Right cardiac atrium (tissue), 5 donors: ENCODE measurements around the gene ETV6. TPM values are rescaled to one million over a fixed set of nuclear protein-coding genes. Genes with fewer than 3 reads are reported as not detected.

Experiments
- ATAC-seq, 2 donors: fragments of 200-7000 bp; cut with Tn5 transposase; one replicate each; pipeline versions ENCODE4 v1.8.0 to v1.9.1; 2020; ENCODE audit warnings: moderate library complexity in 2 of 2, mild to moderate bottlenecking in 1 of 2
- DNase-seq, 3 donors: peaks; one replicate each; pipeline ENCODE4 v3.0.0-alpha.2; 2020
- H3K27ac ChIP-seq: one replicate; pipeline ENCODE4 v1.5.1; 2013; ENCODE audit warnings: mild to moderate bottlenecking, low read length, control low read depth, moderate library complexity
- H3K27me3 ChIP-seq: one replicate; pipeline ENCODE4 v1.6.1; 2013; ENCODE audit not compliant: control insufficient read depth, insufficient read depth
- H3K4me1 ChIP-seq: one replicate; pipeline ENCODE4 v1.6.1; 2013; ENCODE audit warnings: low read length; ENCODE audit not compliant: control insufficient read depth, insufficient read depth
- H3K4me3 ChIP-seq: one replicate; pipeline ENCODE4 v1.5.1; 2013; ENCODE audit warnings: low read length, control low read depth
- H3K9me3 ChIP-seq: one replicate; pipeline ENCODE4 v1.6.1; 2013; ENCODE audit warnings: low read length; ENCODE audit not compliant: control insufficient read depth
- whole genome bisulfite sequencing: extraction: QIAGEN DNeasy Blood & Tissue Kit; methylation state at CpG from one replicate; pipeline ENCODE4 v1.1.7; 2013; 5-methylcytosine and 5-hydroxymethylcytosine counted together
- intact Hi-C, 4 donors: fragments of 100-400 bp; cut with DNase I; formaldehyde crosslinking; loops; one replicate each; pipeline versions ENCODE4 v1.11.0 to v1.14.0; 2022 to 2023
- polyA plus RNA-seq: library from polyadenylated mRNA; stranded (reverse); fragments of 200-250 nt; gene quantifications from one replicate; pipeline ENCODE4 v1.2.3, GENCODE V29; 2013
- total RNA-seq, 4 donors: library from RNA; stranded (reverse); fragmentation: NEBNext Ultra II Directional; extraction: Animal tissue kit (Norgen Biotek cat#: 25700); gene quantifications; one replicate each; pipeline ENCODE4 v1.2.1, GENCODE V29; 2021
- donor health status: healthy with polysubstance abuse.
- donor health status: DM: no; HTN: yes; CAD: no.
- donor health status: DM: no; HTN: no; CAD: no.
- donor health status: DM: no; HTN: yes; CAD: no; lungs with severe emphysema.
- donor health status: DM: yes; HTN: yes; CAD: no.

Gene ETV6
- total and polyA plus RNA-seq, 5 donors = 2.9 to 31.4 (median 11.7) TPM

- Histone ChIP-seq H3K27me3 (no peaks in the 10 kb centered on the region), H3K4me1 (peaks cover 13% of the 10 kb centered on the region), H3K9me3 (no peaks in the 10 kb centered on the region), H3K27ac (no peak overlapping the region), H3K4me3 (no peak overlapping the region)
- intact Hi-C loops = loop anchor here in 2 of 4 donors (10.0 kb wide), 2 partner anchors 228 to 238 kb away; partner anchors contain the start of gene ETV6 (in 1 of the 2)
- DNase-seq (no peak), ATAC-seq (no peak)
- WGBS = 86% methylated on average over 8 of the region's 8 CpGs
Measured at GRCh38 chr12:11882301-11883019, 233.0 kb downstream of the ETV6 start.

- Histone ChIP-seq H3K27ac (peak overlapping the region; percentile 51), H3K4me1 (peaks cover 6% of the 10 kb centered on the region), H3K9me3 (no peaks in the 10 kb centered on the region), H3K4me3 (no peak overlapping the region), H3K27me3 (no peaks in the 10 kb centered on the region)
- ATAC-seq (no peak), DNase-seq (no peak)
- intact Hi-C loops = loop anchor here in 2 of 4 donors (10.0 kb wide), 2 partner anchors 229 to 239 kb away; partner anchors contain the start of gene ETV6 (in 1 of the 2)
- 67% methylated on average over 11 of the region's 11 CpGs for WGBS
Measured at GRCh38 chr12:11884116-11884515, 234.6 kb downstream of the ETV6 start.

GRCh38 chr12:11884706-11885105 lies 235.2 kb downstream of the ETV6 start:
- DNase-seq (peak in 1 of 3 donors; percentile 25), ATAC-seq (peak; percentile 59 to 73)
- Histone ChIP-seq H3K27ac (peak overlapping the region; percentile 84), H3K4me3 (no peak overlapping the region), H3K4me1 (peaks cover 6% of the 10 kb centered on the region), H3K27me3 (no peaks in the 10 kb centered on the region), H3K9me3 (no peaks in the 10 kb centered on the region)
- intact Hi-C loops = loop anchor here in 2 of 4 donors (10.0 kb wide), 2 partner anchors 230 to 240 kb away; partner anchors contain the start of gene ETV6 (in 1 of the 2)
- WGBS = 82% methylated on average over 2 of the region's 2 CpGs

GRCh38 chr12:11885261-11886038 lies 236.0 kb downstream of the ETV6 start:
- H3K9me3 ChIP-seq = no peaks in the 10 kb centered on the region
- no peak overlapping the region for H3K4me3 ChIP-seq
- H3K27me3 ChIP-seq = no peaks in the 10 kb centered on the region
- DNase-seq (peak in 1 of 3 donors; percentile 12), ATAC-seq (peak; percentile 78 to 93)
- intact Hi-C loops = loop anchor here in 2 of 4 donors (10.0 kb wide), 2 partner anchors 231 to 241 kb away; partner anchors contain the start of gene ETV6 (in 1 of the 2)
- H3K4me1 ChIP-seq = peaks cover 6% of the 10 kb centered on the region
- H3K27ac ChIP-seq = peak overlapping the region; percentile 84
- WGBS = 71% methylated on average over 8 of the region's 8 CpGs

- WGBS = 96% methylated on average over 3 of the region's 3 CpGs
- Histone ChIP-seq H3K4me1 (peaks cover 6% of the 10 kb centered on the region), H3K27ac (no peak overlapping the region), H3K9me3 (no peaks in the 10 kb centered on the region), H3K27me3 (no peaks in the 10 kb centered on the region), H3K4me3 (no peak overlapping the region)
- no peak for DNase-seq
- intact Hi-C loops = loop anchor here in 2 of 4 donors (10.0 kb wide), 2 partner anchors 232 to 242 kb away; partner anchors contain the start of gene ETV6 (in 1 of the 2)
- ATAC-seq = no peak
Measured at GRCh38 chr12:11886339-11886738, 236.9 kb downstream of the ETV6 start.

- Histone ChIP-seq H3K27me3 (no peaks in the 10 kb centered on the region), H3K9me3 (no peaks in the 10 kb centered on the region), H3K4me1 (peaks cover 6% of the 10 kb centered on the region), H3K27ac (no peak overlapping the region), H3K4me3 (no peak overlapping the region)
- DNase-seq = no peak
- intact Hi-C loops = loop anchor here in 2 of 4 donors (10.0 kb wide), 2 partner anchors 233 to 243 kb away; partner anchors contain the start of gene ETV6 (in 1 of the 2)
- 97% methylated on average over 3 of the region's 3 CpGs for WGBS
- no peak for ATAC-seq
Measured at GRCh38 chr12:11888029-11888428, 238.6 kb downstream of the ETV6 start.

GRCh38 chr12:11891346-11891745 lies 241.9 kb downstream of the ETV6 start:
- WGBS = 56% methylated on average over 4 of the region's 4 CpGs
- Histone ChIP-seq H3K27ac (peak overlapping the region; percentile 15), H3K27me3 (no peaks in the 10 kb centered on the region), H3K4me3 (no peak overlapping the region), H3K4me1 (no peaks in the 10 kb centered on the region), H3K9me3 (no peaks in the 10 kb centered on the region)
- ATAC-seq = no peak
- no peak for DNase-seq
- intact Hi-C loops = loop anchor here in 2 of 4 donors (10.0 kb wide), 2 partner anchors 123 to 713 kb away; no protein-coding TSS in a partner anchor

- Histone ChIP-seq H3K27me3 (no peaks in the 10 kb centered on the region), H3K4me3 (no peak overlapping the region), H3K4me1 (no peaks in the 10 kb centered on the region), H3K27ac (peak overlapping the region; percentile 15), H3K9me3 (no peaks in the 10 kb centered on the region)
- intact Hi-C loops = loop anchor here in 2 of 4 donors (10.0 kb wide), 2 partner anchors 123 to 713 kb away; no protein-coding TSS in a partner anchor
- WGBS = 46% methylated on average over 9 of the region's 9 CpGs
- peak; percentile 91 to 95 for ATAC-seq
- DNase-seq = peak; percentile 56 to 86 (median 77)
Measured at GRCh38 chr12:11891754-11892386, 242.4 kb downstream of the ETV6 start.

GRCh38 chr12:11893998-11894397 lies 244.5 kb downstream of the ETV6 start:
- DNase-seq = no peak
- intact Hi-C loops = loop anchor here in 2 of 4 donors (10.0 kb wide), 2 partner anchors 121 to 711 kb away; no protein-coding TSS in a partner anchor
- 97% methylated on average over 4 of the region's 4 CpGs for WGBS
- H3K27ac ChIP-seq = no peak overlapping the region
- no peaks in the 10 kb centered on the region for H3K4me1 ChIP-seq
- ATAC-seq = no peak
- no peaks in the 10 kb centered on the region for H3K9me3 ChIP-seq
- no peak overlapping the region for H3K4me3 ChIP-seq
- no peaks in the 10 kb centered on the region for H3K27me3 ChIP-seq

GRCh38 chr12:11894890-11895289 lies 245.4 kb downstream of the ETV6 start:
- ATAC-seq (no peak), DNase-seq (no peak)
- no peaks in the 10 kb centered on the region for H3K4me1 ChIP-seq
- H3K27ac ChIP-seq = no peak overlapping the region
- 86% methylated on average over 4 of the region's 4 CpGs for WGBS
- no peaks in the 10 kb centered on the region for H3K9me3 ChIP-seq
- no peaks in the 10 kb centered on the region for H3K27me3 ChIP-seq
- H3K4me3 ChIP-seq = no peak overlapping the region
- intact Hi-C loops = loop anchor here in 2 of 4 donors (10.0 kb wide), 2 partner anchors 120 to 710 kb away; no protein-coding TSS in a partner anchor
